Endothelial cell (in vitro differentiated cells): Measurements from ENCODE around the gene PDE1C. TPM values are rescaled to one million over a fixed set of nuclear protein-coding genes. Genes with fewer than 3 reads are reported as not detected.
"Not testable (repeated sequence)": the region's sequence is repeated elsewhere in the genome, so short reads cannot be mapped to it uniquely, and the experiment has no call there.

ENCODE experiments used
- DNase-seq: peaks from one replicate; pipeline ENCODE4 v3.0.0; 2021; ENCODE audit warnings: low spot score
- H3K27ac Mint-ChIP-seq: one replicate; pipeline ENCODE4 v1.8.0; 2021; ENCODE audit warnings: mixed read lengths, inconsistent platforms; ENCODE audit not compliant: unreplicated experiment
- H3K27me3 Mint-ChIP-seq: one replicate; pipeline ENCODE4 v1.8.0; 2021; ENCODE audit warnings: mild to moderate bottlenecking, moderate library complexity, mixed read lengths, inconsistent platforms; ENCODE audit not compliant: unreplicated experiment
- H3K36me3 Mint-ChIP-seq: one replicate; pipeline ENCODE4 v1.8.0; 2021; ENCODE audit warnings: mild to moderate bottlenecking, low read depth, mixed read lengths, inconsistent platforms; ENCODE audit not compliant: unreplicated experiment
- H3K4me1 Mint-ChIP-seq: one replicate; pipeline ENCODE4 v1.8.0; 2021; ENCODE audit warnings: mild to moderate bottlenecking, mixed read lengths, inconsistent platforms; ENCODE audit not compliant: unreplicated experiment
- H3K4me3 Mint-ChIP-seq: one replicate; pipeline ENCODE4 v1.8.0; 2021; ENCODE audit warnings: mild to moderate bottlenecking, mixed read lengths, inconsistent platforms; ENCODE audit not compliant: unreplicated experiment
- H3K9me3 Mint-ChIP-seq: one replicate; pipeline ENCODE4 v1.8.0; 2021; ENCODE audit warnings: mixed read lengths, inconsistent platforms; ENCODE audit not compliant: unreplicated experiment
- CTCF ChIP-seq: fragments of 200-600 bp; sonication (generic); IDR thresholded peaks from one replicate; pipeline ENCODE4 v1.5.0; 2021; ENCODE audit warnings: antibody characterized with exemption; ENCODE audit not compliant: unreplicated experiment
- total RNA-seq: library from RNA; stranded (reverse); fragmentation: NEBNext Ultra II Directional; extraction: Animal tissue kit (Norgen Biotek cat#: 25700); gene quantifications from one replicate; pipeline ENCODE4 v1.2.1, GENCODE V29; 2021; ENCODE audit not compliant: unreplicated experiment

Gene PDE1C
- total RNA-seq, 1 donor from 2014 or later = 2.9 TPM

- Mint-ChIP-seq H3K4me3 (no peak overlapping the region), H3K27ac (no peak overlapping the region), H3K4me1 (peaks cover 6% of the 10 kb centered on the region), H3K27me3 (peaks cover 5% of the 10 kb centered on the region), H3K9me3 (no peaks in the 10 kb centered on the region), H3K36me3 (no peaks in the 10 kb centered on the region)
- no peak for DNase-seq
- TF ChIP-seq CTCF = no peak
Measured at GRCh38 chr7:32089256-32089655, 19.0 kb upstream of the PDE1C start.

- no peak for TF ChIP-seq CTCF
- Mint-ChIP-seq H3K27me3 (peaks cover 4% of the 10 kb centered on the region), H3K4me3 (no peak overlapping the region), H3K9me3 (no peaks in the 10 kb centered on the region), H3K36me3 (no peaks in the 10 kb centered on the region), H3K4me1 (peaks cover 6% of the 10 kb centered on the region), H3K27ac (no peak overlapping the region)
- DNase-seq = no peak
Measured at GRCh38 chr7:32088451-32088881, 18.3 kb upstream of the PDE1C start.

GRCh38 chr7:32079510-32079909 is 9.3 kb upstream of the PDE1C start:
- Mint-ChIP-seq H3K36me3 (no peaks in the 10 kb centered on the region), H3K27me3 (peaks cover 1% of the 10 kb centered on the region), H3K27ac (no peak overlapping the region), H3K4me3 (no peak overlapping the region), H3K9me3 (no peaks in the 10 kb centered on the region), H3K4me1 (no peaks in the 10 kb centered on the region)
- no peak for DNase-seq
- no peak for TF ChIP-seq CTCF

GRCh38 chr7:32078824-32079223 is 8.6 kb upstream of the PDE1C start:
- Mint-ChIP-seq H3K36me3 (no peaks in the 10 kb centered on the region), H3K9me3 (no peaks in the 10 kb centered on the region)
- TF ChIP-seq CTCF = no peak

GRCh38 chr7:32077806-32078205 is 7.6 kb upstream of the PDE1C start:
- no peak for TF ChIP-seq CTCF
- Mint-ChIP-seq H3K27ac (no peak overlapping the region), H3K4me3 (no peak overlapping the region), H3K36me3 (no peaks in the 10 kb centered on the region), H3K9me3 (no peaks in the 10 kb centered on the region), H3K27me3 (no peaks in the 10 kb centered on the region), H3K4me1 (no peaks in the 10 kb centered on the region)
- no peak for DNase-seq

More at GRCh38 chr7:32078824-32079223, 8.6 kb upstream of the PDE1C start:
- DNase-seq = no peak
- Mint-ChIP-seq H3K27ac (no peak overlapping the region), H3K27me3 (peaks cover 1% of the 10 kb centered on the region), H3K4me1 (no peaks in the 10 kb centered on the region), H3K4me3 (no peak overlapping the region)

GRCh38 chr7:32076802-32077201 is 6.6 kb upstream of the PDE1C start:
- H3K9me3 Mint-ChIP-seq, H3K27ac Mint-ChIP-seq, H3K4me3 Mint-ChIP-seq, H3K4me1 Mint-ChIP-seq, DNase-seq, H3K36me3 Mint-ChIP-seq, H3K27me3 Mint-ChIP-seq: not testable (repeated sequence)
